Osteocyte (in vitro differentiated cells): ENCODE measurements around the gene DDN. TPM values are rescaled to one million over a fixed set of nuclear protein-coding genes. Genes with fewer than 3 reads are reported as not detected.

ENCODE experiments used
- DNase-seq: peaks from one replicate; pipeline ENCODE4 v3.0.0; 2021; ENCODE audit warnings: mixed read lengths; ENCODE audit not compliant: unreplicated experiment; ENCODE audit errors: extremely low spot score
- H3K27ac Mint-ChIP-seq: one replicate; pipeline ENCODE4 v1.8.0; 2021; ENCODE audit warnings: mild to moderate bottlenecking, mixed read lengths; ENCODE audit not compliant: unreplicated experiment
- H3K27me3 Mint-ChIP-seq: one replicate; pipeline ENCODE4 v1.8.0; 2021; ENCODE audit warnings: mixed read lengths; ENCODE audit not compliant: unreplicated experiment
- H3K36me3 Mint-ChIP-seq: one replicate; pipeline ENCODE4 v1.8.0; 2021; ENCODE audit warnings: mixed read lengths; ENCODE audit not compliant: unreplicated experiment
- H3K4me1 Mint-ChIP-seq: one replicate; pipeline ENCODE4 v1.8.0; 2021; ENCODE audit warnings: mixed read lengths; ENCODE audit not compliant: unreplicated experiment
- H3K4me3 Mint-ChIP-seq: one replicate; pipeline ENCODE4 v1.8.0; 2021; ENCODE audit warnings: mild to moderate bottlenecking, moderate library complexity, mixed read lengths; ENCODE audit not compliant: unreplicated experiment
- H3K9me3 Mint-ChIP-seq: one replicate; pipeline ENCODE4 v1.8.0; 2021; ENCODE audit warnings: mixed read lengths; ENCODE audit not compliant: unreplicated experiment
- CTCF ChIP-seq: fragments of 200-600 bp; sonication (generic); IDR thresholded peaks from 2 replicates; pipeline ENCODE4 v1.5.0; 2021; ENCODE audit warnings: antibody characterized with exemption, mild to moderate bottlenecking, moderate library complexity
- total RNA-seq: library from RNA; stranded (reverse); gene quantifications from 2 replicates; pipeline ENCODE4 v1.2.1, GENCODE V29; 2021

The DDN gene
- total RNA-seq, 1 donor from 2014 or later, result 0.08 TPM

GRCh38 chr12:48978291-48978740 is 20.9 kb downstream of the DDN start, which contains the start of gene WNT1:
TSS of gene WNT1 (plus strand) at chr12:48978322. CDS start at chr12:48978651, 329 bp downstream.
- Mint-ChIP-seq H3K9me3 (no peaks in the 10 kb centered on the region), H3K4me1 (peaks cover 40% of the 10 kb centered on the region), H3K36me3 (peaks cover 1% of the 10 kb centered on the region), H3K27me3 (peaks cover 90% of the 10 kb centered on the region), H3K27ac (no peak within 1 kb of the TSS), H3K4me3 (no peak within 1 kb of the TSS)
- DNase-seq, result no peak
- peak; percentile 38 for TF ChIP-seq CTCF

GRCh38 chr12:48977290-48978281 is 21.6 kb downstream of the DDN start:
- TF ChIP-seq CTCF, result peak; percentile 71
- peaks cover 1% of the 10 kb centered on the region for H3K36me3 Mint-ChIP-seq
- DNase-seq, result no peak
- H3K9me3 Mint-ChIP-seq, result no peaks in the 10 kb centered on the region
- no peak overlapping the region for H3K4me3 Mint-ChIP-seq
- H3K27me3 Mint-ChIP-seq, result peaks cover 93% of the 10 kb centered on the region
- H3K27ac Mint-ChIP-seq, result no peak overlapping the region
- H3K4me1 Mint-ChIP-seq, result peaks cover 40% of the 10 kb centered on the region

- Mint-ChIP-seq H3K4me1 (peaks cover 36% of the 10 kb centered on the region), H3K4me3 (no peak overlapping the region), H3K36me3 (no peaks in the 10 kb centered on the region), H3K27ac (no peak overlapping the region), H3K9me3 (no peaks in the 10 kb centered on the region), H3K27me3 (peaks cover 84% of the 10 kb centered on the region)
- TF ChIP-seq CTCF, result peak; percentile 61
- no peak for DNase-seq
These were observed 25.1 kb downstream of the DDN start for GRCh38 chr12:48973941-48974673.

GRCh38 chr12:48973531-48973930 is 25.6 kb downstream of the DDN start:
- DNase-seq, result no peak

More at GRCh38 chr12:48973531-48973930, 25.6 kb downstream of the DDN start:
- no peak for TF ChIP-seq CTCF
- Mint-ChIP-seq H3K27me3 (peaks cover 81% of the 10 kb centered on the region), H3K27ac (no peak overlapping the region), H3K36me3 (no peaks in the 10 kb centered on the region), H3K4me3 (no peak overlapping the region), H3K9me3 (no peaks in the 10 kb centered on the region), H3K4me1 (peaks cover 31% of the 10 kb centered on the region)
